Activated CD8-positive, alpha-beta memory T cell treated with anti-CD3 and anti-CD28 coated beads for 4 hours (primary cell): ENCODE results near the gene TBX3.

Experiments used
- DNase-seq, 2 donors: peaks; one replicate each; pipeline ENCODE4 v3.0.0-alpha.2; 2020; ENCODE audit warnings: low read depth in 2 of 2

The TBX3 gene

DNA sequence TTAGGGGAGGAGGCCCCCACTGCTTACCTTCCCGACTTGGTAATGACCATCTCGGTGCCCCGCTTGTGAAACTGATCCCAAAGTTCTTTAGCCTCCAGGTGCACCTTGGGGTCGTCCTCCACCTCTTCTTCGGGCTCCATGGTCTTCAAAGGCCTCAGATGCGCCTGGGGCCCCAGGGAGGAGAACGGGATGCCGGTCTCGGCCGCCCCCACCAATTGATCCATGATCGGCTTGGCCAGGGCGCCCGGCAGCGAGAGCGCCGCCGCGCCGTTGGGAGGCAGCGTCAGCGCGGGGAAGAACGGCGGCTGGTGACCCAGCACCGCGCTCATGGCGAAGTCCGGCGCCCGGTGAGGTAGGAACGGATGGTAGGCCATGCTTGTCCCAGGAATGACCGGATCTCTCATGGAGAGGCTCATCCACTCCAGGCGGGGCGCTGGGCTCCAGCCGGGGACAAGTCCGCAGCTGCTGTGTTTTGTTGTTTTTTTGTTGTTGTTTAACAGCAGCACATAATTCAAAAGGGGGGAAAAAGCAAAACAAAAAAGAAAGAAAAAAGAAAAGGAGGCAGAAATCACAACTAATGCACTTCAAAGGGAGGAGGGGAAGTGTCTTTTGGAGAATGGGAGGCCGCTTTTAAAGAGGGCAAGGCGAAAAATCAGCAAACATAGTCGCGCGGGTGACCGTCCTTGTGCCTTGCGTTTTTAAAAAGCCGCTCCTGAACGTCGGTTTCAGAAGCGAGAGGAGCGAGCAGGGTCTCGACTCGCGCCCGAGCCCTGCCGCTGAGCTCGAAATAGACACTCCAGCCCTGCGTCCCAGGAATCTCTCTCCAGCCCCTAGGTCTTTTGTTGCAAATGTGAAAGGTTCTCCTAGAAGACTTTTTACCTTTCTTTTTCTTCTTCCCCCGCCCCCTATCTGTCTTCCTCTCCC, 928 bp downstream of the TBX3 start:
- no peak for DNase-seq

DNA sequence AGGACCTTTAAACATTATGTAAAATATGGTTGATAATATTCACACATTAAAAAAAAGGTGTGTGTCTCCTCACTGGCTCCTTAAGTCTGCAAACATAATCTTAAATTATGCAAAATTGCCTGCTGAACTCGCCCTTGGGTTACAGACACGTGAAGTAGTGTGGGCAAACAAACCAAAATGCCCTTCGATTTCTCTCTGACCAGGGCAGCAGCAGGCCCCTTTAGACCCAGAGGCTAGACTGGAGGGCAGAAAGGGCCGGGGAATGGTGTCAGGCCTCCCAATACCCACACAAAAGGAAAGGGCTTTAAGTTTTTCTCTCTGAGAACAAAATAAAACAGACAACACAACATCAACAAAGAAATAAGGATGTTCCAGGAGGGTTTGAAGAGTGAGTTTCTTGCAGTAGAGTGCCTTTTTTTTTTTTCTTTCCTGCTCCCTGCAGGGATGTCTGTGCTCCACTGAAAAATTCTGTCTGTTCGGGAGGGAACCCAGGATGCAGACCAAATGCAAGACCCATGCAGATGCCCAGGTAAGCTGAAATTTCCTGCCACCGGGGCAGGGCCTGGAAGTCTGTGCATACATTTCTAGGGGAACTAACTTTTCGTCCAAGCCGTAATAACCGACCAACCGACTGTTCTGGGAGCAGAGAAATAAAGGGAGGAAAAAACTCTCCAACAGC, 1.7 kb downstream of the TBX3 start:
- no peak for DNase-seq

DNA sequence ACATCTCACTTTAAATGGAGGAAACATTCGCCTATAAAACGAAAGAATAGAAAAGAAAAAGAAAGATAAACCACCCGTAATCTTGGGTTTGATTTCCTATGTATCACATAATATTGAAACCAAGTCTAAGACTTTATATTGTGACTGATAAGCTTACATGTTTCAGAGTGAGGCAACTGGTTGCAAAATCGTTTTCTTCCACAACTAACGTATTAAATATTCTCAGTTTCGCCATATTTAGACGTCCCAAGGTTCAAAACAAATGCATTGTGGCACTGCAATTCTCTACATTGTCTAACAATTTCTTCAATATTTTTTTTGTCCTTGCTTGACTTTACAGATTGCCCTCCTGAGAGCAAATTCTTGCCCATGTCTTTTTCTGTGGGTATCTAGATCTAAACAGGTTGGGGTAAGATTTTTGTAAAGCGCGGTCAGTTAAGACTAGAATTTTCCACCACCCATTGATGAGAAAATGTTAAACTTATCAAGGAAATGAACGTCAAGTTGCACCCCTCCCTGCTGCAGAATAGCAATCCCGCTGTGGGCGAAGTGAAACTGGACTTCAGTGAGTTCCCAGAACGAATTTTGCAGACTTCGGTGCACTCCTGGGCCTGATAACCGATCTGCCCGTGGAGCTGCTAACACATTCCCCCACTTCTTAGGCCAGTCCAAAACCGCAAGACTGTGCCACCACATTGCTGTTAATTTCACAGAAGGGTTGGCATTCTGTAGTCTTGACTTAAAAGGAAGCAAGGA, 2.7 kb downstream of the TBX3 start:
- no peak for DNase-seq

DNA sequence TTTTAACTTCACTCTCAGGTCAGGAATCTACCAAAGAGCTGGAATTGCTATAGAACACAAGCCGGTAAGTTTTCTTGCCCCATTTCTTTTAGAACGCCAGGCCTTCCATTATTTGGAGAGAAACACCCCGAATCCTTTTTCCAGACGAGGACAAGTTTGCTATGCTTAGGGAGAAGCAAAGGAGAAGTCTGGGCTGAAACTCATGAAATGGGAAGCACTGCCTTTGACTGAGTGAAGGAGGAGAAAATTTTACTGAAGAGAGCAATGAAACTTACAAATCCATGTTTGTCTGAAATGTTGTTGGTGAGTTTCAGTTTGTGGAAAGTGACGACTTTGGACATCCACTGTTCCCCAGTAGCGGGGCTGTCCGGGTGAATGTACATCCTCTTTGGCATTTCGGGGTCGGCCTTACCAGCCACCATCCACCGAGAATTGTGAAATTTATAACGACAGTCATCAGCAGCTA, 3.3 kb downstream of the TBX3 start:
- DNase-seq: no peak

DNA sequence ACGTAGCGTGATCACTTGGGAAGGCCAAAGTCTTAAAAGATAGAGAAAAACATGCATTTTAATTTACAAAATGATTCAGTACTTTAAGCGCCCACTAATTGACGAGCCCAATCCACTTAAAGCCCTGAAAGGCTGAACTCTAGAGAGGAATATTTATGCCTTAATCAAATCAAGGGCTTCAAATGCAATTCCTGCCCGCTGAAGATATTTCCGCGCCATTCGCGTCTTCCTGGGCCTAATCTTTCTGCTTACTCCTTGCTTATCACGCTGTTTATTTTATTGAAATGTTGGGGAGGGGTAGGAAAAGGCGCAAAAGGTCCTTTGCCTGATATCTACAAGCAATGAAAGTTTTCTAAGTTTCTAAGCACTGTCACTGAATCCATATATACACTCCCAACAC, 4.0 kb downstream of the TBX3 start:
- DNase-seq: no peak

DNA sequence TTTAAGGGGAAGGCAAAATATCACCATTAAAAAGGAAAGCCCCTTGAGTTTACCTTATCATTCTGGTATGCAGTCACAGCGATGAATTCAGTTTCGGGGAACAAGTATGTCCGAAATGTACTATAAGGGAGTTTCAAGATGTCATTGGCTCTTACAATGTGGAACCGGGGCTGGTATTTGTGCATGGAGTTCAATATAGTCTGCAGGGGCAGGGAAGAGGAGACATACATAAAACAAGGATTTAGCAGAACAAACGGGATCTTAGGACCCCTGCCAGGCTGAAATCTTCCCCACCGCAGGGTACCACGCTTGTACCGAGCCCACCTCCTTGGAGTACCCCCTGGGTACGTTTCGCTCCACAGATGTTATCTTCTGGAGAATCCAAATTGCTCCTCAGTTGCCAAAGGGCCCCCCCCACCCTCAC, 4.5 kb downstream of the TBX3 start:
- no peak for DNase-seq

DNA sequence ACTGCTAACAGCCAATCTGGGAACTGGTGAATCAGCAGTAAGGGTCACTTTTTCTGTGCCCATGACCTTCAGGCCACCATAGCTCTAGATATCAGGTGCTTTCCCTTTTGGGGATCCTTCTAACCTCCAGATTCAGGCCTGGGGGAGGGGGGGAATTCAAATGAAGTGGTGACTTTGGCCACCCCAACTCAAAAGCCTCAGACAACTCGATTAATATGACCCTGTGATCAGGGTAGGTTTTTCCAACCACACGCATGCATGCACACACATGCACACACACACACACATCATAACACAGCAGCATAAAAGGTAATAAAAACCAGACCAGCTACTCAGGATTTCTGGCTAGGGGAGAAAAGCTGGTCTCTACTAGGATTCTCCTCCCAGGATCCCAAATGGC, 5.3 kb downstream of the TBX3 start:
- no peak for DNase-seq

DNA sequence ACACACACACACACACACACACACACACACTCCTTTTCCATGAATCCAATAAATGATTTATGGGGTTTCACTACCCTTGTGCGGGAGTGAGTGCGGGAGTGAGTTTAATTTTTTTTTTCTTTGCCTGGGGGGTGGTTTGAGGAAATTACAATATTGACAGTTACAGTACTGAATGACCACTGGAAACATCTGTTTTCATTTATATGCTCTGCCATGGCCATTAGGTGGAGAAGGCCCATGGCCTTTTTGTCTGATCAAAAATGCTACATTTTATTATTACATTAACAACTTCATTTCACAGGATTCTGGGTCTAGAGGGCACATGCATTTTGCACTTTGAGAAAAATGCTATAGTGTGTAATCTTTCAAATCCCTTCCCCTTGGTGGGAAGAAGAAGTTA, 5.9 kb downstream of the TBX3 start:
- no peak for DNase-seq

DNA sequence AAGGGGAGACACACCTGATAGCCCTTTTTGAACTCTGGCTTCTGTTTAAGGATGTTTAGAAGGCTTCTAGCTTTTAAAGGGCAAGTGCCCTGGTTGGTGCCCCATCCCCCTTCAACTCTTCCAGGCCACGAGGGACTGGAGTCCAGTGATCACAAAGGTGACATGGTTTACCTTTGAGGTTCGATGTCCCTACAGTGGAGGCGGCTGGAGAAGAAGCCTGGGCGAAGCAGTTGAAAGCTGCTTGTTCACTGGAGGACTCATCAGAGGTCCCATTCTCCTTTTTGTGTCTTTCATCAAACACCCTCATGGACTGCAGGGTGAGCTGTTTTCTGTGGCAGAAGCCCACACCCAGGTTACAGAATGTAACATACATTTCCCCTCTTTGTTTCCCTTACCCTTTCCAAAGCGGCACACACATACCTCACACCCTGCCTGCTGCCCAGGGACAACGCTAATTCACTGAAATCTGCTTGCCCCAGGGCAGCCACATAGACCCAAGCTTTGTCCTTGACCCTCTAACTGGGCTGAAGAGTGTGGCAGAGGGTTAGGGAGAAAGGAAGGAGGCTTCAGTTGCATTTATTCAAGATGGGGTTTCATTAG, 7.7 kb downstream of the TBX3 start:
- no peak for DNase-seq

DNA sequence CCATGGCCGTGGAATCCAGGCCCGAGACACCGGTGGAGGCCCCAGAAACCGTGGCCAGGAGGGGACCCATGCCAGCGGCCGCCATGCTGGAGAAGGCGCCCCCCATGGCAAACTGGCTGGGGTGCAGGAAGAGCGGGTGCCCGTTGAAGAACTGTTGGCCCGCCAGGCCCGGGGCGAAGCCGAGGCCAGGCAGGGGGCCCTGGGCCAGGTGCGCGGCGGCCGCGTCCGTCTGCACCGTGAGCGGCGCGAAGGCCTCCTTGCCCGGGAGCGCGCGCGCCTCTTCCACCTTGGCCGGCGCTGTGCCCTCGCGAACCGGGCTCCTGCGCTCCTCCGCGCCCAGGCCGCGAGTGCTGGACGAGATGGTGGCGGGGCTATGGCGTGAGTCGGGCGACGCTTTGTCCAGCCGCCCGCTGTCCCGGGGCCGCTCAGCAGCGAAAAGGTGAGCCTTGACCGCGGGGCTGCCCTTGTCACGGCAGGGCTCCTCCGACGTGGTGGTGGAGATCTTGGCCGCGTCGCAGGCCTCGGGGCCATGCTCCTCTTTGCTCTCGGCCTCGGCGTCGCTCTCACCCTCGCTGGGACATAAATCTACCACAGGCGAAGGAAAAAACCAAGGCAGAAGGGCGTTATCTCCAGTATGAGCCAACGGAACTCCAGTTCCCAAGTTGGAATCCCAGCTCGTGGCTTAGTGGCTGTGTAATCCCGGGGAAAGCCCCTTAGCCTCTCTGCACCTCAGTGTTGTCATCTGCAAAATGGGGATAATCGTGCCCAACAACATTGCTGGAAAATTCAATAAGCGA, 9.5 kb downstream of the TBX3 start:
- no peak for DNase-seq

DNA sequence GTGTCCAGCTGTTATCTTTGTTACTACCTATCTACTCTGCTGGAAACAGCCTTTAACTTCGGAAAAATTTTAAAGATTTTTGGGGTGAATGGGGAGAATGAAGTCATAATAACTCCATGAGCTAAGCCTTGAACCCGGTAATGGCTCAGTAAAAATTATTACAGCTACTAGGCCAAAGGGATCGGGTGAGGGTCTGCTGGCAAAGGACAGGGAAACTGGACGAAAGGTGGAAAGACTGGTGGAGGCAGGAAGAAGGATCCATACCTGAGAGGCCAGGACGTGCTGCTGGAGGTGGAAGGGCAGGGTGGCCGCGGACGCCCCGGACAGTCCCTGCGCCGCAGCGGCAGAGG, 10.1 kb downstream of the TBX3 start:
- DNase-seq: no peak

DNA sequence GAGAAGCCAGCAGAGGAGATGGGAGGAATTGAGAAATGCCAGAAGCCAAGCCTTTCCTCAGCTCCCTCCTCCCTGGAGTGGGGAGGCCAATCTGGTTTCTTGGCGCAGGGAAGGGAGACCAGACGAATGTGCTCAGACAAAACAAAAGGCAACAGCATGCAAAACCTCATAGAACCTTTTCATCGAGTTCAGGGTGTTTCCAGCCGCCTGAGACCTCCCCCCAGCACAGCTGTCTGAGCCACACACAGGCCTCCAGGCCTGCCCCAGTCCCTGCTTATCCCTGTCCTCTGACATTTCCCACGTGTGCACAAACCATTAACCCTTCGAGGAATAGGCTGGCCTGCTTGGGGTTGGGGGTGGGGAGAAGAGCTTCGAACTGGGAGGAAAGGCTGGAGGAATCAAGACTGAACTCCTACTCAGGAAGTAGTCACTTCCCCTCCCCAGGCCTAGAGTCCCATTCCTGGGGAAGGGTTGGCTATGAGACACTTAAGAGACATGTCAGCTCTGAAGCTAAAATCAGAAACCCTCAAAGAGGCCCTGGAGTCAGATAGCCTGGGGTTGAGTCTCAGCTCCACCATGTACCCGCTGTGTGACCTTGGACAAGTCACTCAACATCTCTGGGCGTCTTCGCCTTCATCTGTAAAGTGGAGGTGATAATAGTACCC, 10.7 kb downstream of the TBX3 start:
- DNase-seq: no peak

DNA sequence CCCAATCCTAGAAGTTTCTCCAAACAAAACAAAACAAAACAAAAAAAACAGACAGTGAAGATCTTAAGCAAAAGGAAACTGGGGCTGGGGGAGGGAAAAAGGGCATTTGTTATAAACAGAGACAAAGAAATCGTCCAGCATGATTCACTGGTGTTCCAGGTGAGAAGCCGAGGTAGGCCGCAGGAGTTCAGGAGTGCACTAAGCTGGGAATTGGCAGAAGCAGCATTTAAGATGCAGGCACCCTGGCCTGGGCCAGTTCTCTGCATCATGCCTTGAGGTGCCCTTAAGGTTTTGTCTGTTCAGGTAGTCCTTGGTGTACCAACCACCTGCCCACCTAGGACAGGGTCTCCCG, 11.2 kb downstream of the TBX3 start:
- DNase-seq: no peak

DNA sequence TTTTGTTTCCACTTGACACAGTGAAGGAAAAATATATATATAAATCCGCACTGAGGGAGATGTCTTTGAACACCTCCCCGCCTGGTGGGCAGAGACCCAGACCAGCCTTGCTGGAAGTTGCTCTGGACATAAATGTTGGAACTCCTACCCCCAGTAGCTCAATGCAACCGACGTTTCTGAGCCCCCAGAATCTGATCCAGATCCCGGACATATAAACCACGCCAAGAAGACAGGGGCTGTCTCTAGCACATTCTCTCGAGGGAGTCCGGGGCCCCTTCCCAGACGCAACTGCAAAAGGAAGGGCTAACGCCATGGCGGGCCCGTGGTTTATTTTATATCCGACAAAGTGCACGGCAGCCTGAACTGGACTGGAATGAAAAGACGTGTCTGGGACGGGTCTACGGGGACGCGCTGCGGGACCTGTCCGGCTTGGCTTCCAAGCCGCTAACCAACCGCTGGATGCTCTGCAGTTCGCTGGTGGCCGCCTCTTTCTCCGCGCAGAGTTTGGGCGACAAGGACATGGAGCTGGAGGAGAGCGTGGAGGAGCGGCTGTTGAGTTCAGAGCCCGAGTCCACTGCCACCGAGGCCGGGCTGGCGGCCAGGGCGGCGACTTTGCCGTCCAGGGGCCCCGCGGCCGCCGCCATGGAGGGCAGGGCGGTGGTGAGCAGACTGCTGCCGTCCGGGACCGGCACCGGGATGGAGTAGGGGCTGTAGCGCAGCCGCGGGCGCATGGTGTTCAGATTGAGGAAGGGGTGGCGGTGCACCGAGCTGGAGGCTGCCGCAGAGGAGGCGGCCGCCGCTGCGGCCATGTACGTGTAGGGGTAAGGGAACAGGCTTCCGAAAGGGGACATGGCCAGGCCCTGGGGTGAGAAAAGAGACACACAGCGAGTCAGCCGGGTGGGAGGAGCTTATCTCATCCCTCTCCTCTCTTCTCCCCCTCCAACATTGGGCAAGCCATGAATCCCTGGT, 12.2 kb downstream of the TBX3 start:
- DNase-seq: no peak

DNA sequence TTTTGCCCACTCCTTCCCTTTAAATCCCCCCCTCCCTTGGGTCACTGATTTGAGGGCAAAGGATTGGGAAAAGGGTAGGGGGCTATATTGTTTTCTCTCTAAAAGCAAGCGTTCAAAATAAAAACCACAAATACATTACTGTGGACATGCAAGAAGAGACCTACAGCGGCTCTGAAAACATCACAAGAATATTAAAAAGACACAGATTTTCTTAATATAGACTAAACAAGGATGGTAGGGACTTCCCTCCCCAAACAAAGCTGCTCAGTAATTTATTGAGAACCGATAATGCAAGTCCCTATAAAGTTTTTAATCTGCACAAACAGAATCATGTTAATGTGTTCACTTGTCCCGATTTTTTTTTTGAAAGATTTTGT, 12.9 kb downstream of the TBX3 start:
- DNase-seq: no peak

DNA sequence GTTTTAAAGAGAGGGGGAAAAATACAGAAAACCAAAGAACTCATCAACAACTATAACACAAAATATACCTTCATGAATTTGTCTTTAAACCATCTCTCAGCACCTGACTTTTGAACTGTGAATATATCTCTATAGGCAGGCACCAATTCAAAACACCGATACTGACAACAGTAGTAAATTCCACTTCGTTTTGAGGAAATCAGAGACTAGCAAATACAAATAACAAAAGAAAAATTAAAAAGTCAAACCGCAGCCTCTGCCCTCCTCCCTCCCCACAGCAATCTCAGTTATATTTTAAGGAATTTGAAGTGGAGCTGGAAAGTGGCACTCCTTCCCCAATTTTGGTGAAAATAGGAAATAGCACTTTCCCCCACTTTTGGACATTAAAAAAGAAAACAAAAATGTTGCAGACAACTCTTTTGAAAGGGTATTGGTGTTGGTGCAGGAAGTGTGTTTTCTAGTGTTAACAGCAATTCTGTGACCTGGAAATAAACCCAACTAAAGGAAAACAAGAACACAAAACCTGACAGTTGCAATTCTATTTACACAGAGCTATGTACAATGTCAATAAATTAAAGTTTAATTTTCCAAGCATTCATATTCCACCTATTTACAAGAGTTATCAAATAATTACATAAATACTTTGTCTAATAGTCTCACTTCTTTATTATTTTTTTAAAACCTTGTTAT, 13.5 kb downstream of the TBX3 start:
- no peak for DNase-seq

DNA sequence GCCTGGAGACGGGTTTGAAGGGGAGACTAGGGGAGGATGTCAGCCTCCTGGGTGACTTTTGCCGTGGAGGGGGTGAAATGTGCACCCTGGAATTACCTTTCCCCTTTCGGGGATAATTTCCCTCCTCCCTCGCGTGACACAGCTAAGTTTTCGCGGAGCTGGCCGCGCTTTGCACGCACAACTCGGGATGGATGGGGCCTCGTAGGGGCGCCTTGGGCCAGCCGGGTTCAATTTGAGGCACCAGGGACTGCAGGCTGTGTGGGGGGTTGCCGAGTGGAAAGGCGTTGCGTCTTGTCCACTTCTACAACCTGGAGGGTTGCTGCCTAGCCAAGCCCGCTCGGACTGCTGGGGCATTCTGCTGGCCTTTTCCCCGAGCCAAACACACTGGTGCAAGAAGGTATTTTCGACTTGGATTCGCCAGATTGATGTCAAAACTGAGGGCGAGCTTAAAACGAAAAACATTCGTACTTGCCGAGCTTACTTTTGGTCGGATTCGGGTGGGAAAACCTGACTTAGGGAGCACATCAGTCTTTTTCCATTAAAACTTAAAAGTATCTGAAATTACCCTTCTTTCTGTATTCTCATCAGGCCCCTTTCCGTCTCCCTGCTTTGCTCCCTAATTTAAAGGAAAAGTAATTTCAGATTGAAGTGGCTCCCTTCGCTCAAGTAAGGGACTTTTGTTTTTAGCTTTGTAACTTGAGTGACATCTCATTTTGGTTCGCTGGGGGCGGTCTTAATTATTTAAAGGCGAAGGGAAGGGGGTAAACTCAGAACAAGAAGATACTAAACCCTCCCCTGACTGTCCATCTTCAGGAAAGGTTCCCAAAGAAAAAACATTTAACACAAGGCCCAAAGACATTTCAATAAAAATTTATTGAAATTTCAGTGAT, 14.3 kb downstream of the TBX3 start:
- DNase-seq: no peak

DNA sequence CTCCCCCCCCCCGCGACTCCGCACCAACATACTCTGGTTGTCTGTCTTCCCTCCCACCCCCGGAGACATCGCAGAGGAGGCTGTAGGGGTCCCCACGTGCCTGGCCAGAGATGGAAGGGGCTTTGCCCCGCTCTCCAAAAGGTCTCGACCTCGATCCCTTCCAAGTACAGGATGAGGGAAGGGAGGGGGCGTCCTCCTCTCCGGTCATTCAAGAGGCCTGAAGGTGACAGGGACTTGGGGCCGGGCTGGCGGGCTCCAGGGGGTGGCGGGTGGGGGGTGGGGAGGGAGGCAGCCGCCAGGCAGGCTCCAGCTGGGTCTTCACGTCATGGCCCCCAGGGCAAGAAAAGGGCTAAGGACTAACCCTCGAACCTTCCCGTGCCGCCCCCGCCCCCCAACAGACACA, 15.1 kb downstream of the TBX3 start:
- DNase-seq: no peak
